Type B pancreatic cell (in vitro differentiated cells): ENCODE measurements around the gene MCM3AP. TPM values are rescaled to one million over a fixed set of nuclear protein-coding genes. Genes with fewer than 3 reads are reported as not detected.
"Not testable (repeated sequence)": the region's sequence is repeated elsewhere in the genome, so short reads cannot be mapped to it uniquely, and the experiment has no call there.

Source experiments
- DNase-seq: peaks from one replicate; pipeline ENCODE4 v3.0.0; 2021; ENCODE audit warnings: mixed read lengths; ENCODE audit not compliant: unreplicated experiment; ENCODE audit errors: extremely low spot score
- H3K27ac Mint-ChIP-seq: 2 replicates; pipeline ENCODE4 v1.8.0; 2021; ENCODE audit warnings: mild to moderate bottlenecking, mixed read lengths
- H3K27me3 Mint-ChIP-seq: 2 replicates; pipeline ENCODE4 v1.8.0; 2021; ENCODE audit warnings: mixed read lengths
- H3K36me3 Mint-ChIP-seq: 2 replicates; pipeline ENCODE4 v1.8.0; 2021; ENCODE audit warnings: mixed read lengths
- H3K4me1 Mint-ChIP-seq: one replicate; pipeline ENCODE4 v1.8.0; 2021; ENCODE audit warnings: mixed read lengths; ENCODE audit not compliant: unreplicated experiment
- H3K4me3 Mint-ChIP-seq: 2 replicates; pipeline ENCODE4 v1.8.0; 2021; ENCODE audit warnings: mild to moderate bottlenecking, mixed read lengths
- H3K9me3 Mint-ChIP-seq: 2 replicates; pipeline ENCODE4 v1.8.0; 2021; ENCODE audit warnings: mixed read lengths
- total RNA-seq: library from RNA; stranded (reverse); gene quantifications from 2 replicates; pipeline ENCODE4 v1.2.1, GENCODE V29; 2021; ENCODE audit warnings: low replicate concordance
- TF ChIP-seq, protein P1 (sequence below): fragments of 200-600 bp; sonication (generic); conservative IDR thresholded peaks from 2 replicates; pipeline ENCODE4 v1.5.0; 2021; ENCODE audit warnings: antibody characterized with exemption, mild to moderate bottlenecking

MCM3AP gene
- total RNA-seq, 1 donor from 2014 or later, result 120 TPM

DNA sequence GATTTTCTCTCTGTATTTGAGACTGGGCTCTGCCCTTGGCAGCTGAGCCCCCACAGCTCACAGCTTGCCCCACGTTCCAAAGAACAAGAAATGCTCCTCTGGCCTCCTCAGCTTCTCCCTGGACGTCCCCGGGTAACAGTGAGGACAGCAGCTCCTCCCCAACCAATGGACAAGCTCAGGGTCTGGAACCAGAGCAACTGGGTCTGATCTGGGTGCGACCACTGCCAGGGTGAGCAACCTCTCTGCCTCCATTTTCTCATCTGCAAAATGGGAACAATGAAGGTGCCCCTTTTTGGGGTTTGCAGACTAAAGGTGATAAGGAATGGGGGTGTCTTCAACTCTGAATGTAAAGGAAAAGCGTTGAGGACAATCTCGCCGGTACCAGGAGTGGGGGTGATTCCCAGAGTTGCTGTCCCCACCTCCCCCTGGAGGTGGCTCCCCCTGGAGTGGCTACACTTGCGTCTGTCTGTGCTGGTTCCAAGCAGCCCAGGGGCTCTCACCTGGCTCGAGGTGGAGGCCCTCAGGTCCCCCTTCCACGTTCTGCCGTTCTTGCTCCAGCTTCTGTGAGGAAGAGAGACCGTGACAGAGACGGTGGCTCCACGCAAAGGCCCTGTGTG, 31.4 kb upstream of the MCM3AP start:
- no peak overlapping the region for H3K4me3 Mint-ChIP-seq
- no peak for DNase-seq
- no peaks in the 10 kb centered on the region for H3K27me3 Mint-ChIP-seq
- H3K27ac Mint-ChIP-seq, result no peak overlapping the region
- H3K4me1 Mint-ChIP-seq, result peaks cover 12% of the 10 kb centered on the region
- H3K36me3 Mint-ChIP-seq, result peaks cover 14% of the 10 kb centered on the region
- TF ChIP-seq, protein P1, sequence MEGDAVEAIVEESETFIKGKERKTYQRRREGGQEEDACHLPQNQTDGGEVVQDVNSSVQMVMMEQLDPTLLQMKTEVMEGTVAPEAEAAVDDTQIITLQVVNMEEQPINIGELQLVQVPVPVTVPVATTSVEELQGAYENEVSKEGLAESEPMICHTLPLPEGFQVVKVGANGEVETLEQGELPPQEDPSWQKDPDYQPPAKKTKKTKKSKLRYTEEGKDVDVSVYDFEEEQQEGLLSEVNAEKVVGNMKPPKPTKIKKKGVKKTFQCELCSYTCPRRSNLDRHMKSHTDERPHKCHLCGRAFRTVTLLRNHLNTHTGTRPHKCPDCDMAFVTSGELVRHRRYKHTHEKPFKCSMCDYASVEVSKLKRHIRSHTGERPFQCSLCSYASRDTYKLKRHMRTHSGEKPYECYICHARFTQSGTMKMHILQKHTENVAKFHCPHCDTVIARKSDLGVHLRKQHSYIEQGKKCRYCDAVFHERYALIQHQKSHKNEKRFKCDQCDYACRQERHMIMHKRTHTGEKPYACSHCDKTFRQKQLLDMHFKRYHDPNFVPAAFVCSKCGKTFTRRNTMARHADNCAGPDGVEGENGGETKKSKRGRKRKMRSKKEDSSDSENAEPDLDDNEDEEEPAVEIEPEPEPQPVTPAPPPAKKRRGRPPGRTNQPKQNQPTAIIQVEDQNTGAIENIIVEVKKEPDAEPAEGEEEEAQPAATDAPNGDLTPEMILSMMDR, result no peak
- no peaks in the 10 kb centered on the region for H3K9me3 Mint-ChIP-seq

DNA sequence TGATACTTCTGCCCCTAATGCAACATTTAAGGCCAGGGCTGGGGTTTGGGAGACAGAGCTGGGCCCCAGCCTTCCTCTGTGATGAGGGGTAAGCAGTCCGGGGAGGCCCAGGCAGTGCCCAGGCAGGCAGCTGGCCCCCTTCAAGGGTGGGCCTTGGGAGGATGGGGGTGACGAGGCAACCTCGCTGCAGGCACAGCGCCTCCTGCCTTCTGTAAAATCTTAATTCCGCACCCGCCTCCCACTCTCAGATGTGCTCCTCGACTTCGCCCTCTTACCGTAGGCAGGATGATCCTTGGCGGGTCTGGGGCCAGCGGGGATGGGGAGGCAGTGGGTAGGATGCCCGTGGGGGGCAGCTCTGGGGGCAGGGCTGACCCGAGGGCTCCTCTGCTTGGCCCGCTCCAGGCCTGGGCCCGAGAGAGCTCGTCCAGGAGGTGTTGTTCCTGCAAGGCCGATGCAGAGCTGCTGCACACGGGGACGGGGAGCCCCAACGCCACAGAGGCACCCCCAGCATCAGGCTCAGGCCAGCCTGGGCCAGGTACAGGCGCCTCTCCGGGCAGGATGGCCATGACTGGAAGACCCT, 29.1 kb upstream of the MCM3AP start:
- peaks cover 4% of the 10 kb centered on the region for H3K36me3 Mint-ChIP-seq
- H3K9me3 Mint-ChIP-seq, result no peaks in the 10 kb centered on the region
- no peak overlapping the region for H3K27ac Mint-ChIP-seq
- H3K4me1 Mint-ChIP-seq, result no peaks in the 10 kb centered on the region
- no peak for DNase-seq
- no peaks in the 10 kb centered on the region for H3K27me3 Mint-ChIP-seq
- no peak overlapping the region for H3K4me3 Mint-ChIP-seq
- TF ChIP-seq, protein P1, result no peak

DNA sequence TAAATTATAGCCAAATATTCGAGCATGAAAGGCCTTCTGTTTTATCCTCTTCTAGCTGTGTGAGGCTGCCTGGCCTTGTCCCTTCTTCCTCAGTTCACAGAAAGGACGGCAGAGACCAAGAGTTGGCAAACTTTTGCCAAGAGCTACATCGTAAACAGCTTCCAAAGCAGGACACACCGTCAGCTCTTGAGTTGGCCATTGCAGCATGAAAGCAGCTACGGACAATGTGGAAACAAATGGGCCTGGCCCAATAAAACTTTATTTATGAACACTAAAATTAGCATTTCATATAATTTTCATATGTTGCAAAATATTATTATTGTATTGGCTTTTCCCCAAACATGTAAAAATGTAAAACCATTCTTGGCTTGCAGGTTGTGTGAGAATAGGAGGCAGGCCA, 27.5 kb upstream of the MCM3AP start:
- Mint-ChIP-seq H3K4me1 (no peaks in the 10 kb centered on the region), H3K27ac (no peak overlapping the region), H3K9me3 (no peaks in the 10 kb centered on the region), H3K27me3 (no peaks in the 10 kb centered on the region), H3K36me3 (peaks cover 4% of the 10 kb centered on the region), H3K4me3 (no peak overlapping the region)
- DNase-seq, result no peak
- TF ChIP-seq, protein P1, result no peak

DNA sequence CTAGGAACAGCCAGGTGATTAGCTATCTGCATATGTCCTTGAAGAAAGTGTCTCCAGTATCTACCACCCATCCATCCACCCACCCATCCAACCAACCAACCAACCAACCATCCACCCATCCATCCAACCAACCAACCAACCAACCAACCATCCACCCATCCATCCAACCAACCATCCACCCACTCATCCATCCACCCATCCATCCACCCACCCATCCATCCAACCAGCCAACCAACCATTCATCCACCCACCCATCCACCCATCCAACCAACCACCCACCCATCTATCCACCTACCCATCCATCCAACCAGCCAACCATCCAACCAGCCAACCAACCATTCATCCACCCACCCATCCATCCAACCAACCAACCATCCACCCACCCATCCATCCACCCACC, 26.2 kb upstream of the MCM3AP start:
- no peak overlapping the region for H3K27ac Mint-ChIP-seq
- no peaks in the 10 kb centered on the region for H3K27me3 Mint-ChIP-seq
- no peak overlapping the region for H3K4me3 Mint-ChIP-seq
- H3K9me3 Mint-ChIP-seq, result no peaks in the 10 kb centered on the region
- TF ChIP-seq, protein P1, result no peak
- no peaks in the 10 kb centered on the region for H3K4me1 Mint-ChIP-seq
- no peak for DNase-seq
- H3K36me3 Mint-ChIP-seq, result peaks cover 11% of the 10 kb centered on the region

DNA sequence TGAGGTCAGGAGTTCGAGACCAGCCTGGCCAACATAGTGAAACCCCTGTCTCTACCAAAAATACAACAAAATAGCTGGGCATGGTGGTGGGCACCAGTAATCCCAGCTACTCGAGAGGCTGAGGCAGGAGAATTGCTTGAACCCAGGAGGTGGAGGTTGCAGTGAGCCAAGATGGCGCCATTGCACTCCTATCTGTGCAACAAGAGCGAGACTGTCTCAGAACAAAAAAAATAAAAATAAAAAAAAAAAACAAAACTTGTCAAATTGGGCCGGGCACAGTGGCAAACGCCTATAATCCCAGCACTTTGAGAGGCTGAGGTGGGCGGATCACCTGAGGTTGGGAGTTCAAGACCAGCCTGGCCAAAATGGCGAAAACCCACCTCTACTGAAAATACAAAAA, 24.8 kb upstream of the MCM3AP start:
- H3K36me3 Mint-ChIP-seq, result peaks cover 11% of the 10 kb centered on the region
- not testable (repeated sequence) for DNase-seq, H3K4me3 Mint-ChIP-seq, H3K27me3 Mint-ChIP-seq, H3K9me3 Mint-ChIP-seq, H3K4me1 Mint-ChIP-seq, H3K27ac Mint-ChIP-seq

DNA sequence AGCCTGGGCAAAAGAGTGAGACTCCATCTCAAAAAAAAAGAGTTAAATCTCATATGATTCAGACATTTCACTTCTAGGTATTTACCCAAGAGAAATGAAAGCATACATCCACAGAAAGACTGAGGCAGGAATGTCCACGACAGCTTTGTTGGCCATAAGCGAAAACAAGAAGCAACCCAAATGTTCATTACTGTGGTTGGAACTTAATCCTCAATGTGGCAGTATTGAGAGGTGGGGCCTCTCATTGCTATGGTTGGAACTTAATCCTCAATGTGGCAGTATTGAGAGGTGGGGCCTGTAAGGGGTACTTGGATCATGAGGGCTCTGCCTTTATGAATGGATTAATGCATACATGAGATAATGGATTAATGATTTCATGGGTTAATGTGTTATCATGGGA, 23.0 kb upstream of the MCM3AP start:
- no peaks in the 10 kb centered on the region for H3K4me1 Mint-ChIP-seq
- peaks cover 18% of the 10 kb centered on the region for H3K36me3 Mint-ChIP-seq
- no peaks in the 10 kb centered on the region for H3K9me3 Mint-ChIP-seq
- H3K27me3 Mint-ChIP-seq, result no peaks in the 10 kb centered on the region
- H3K27ac Mint-ChIP-seq, result no peak overlapping the region
- TF ChIP-seq, protein P1, result no peak
- H3K4me3 Mint-ChIP-seq, result no peak overlapping the region
- no peak for DNase-seq
